Osteoblast (primary cell): ENCODE measurements around the gene ZNF784. TPM values are rescaled to one million over a fixed set of nuclear protein-coding genes. Genes with fewer than 3 reads are reported as not detected.

Source experiments
- DNase-seq: peaks from one replicate; pipeline ENCODE4 v3.0.0; 2011; ENCODE audit warnings: low spot score, mixed read lengths; ENCODE audit not compliant: insufficient read length; ENCODE audit errors: missing footprints
- H2AFZ ChIP-seq: 2 replicates; pipeline ENCODE4 v1.6.0; 2011; ENCODE audit warnings: mild to moderate bottlenecking, low read length
- H3K27ac ChIP-seq: 2 replicates; pipeline ENCODE4 v1.5.1; 2011; ENCODE audit warnings: mild to moderate bottlenecking, low read depth, low read length, moderate library complexity
- H3K27me3 ChIP-seq: 2 replicates; pipeline ENCODE4 v1.6.0; 2012; ENCODE audit warnings: mild to moderate bottlenecking, control low read depth, inconsistent platforms, low read length, moderate library complexity; ENCODE audit not compliant: insufficient read depth
- H3K36me3 ChIP-seq: 2 replicates; pipeline ENCODE4 v1.5.1; 2011; ENCODE audit warnings: mild to moderate bottlenecking, low read length, control low read depth, moderate library complexity; ENCODE audit not compliant: insufficient read depth
- H3K4me1 ChIP-seq: 2 replicates; pipeline ENCODE4 v1.5.1; 2011; ENCODE audit warnings: mild to moderate bottlenecking, low read length, control low read depth, moderate library complexity; ENCODE audit not compliant: insufficient read depth
- H3K4me2 ChIP-seq: 2 replicates; pipeline ENCODE4 v1.6.0; 2011; ENCODE audit warnings: mild to moderate bottlenecking, low read length; ENCODE audit not compliant: insufficient read depth
- H3K4me3 ChIP-seq: fragments of 200-600 bp; sonication (generic); 3 replicates; pipeline ENCODE4 v1.5.1; 2012; ENCODE audit warnings: mild to moderate bottlenecking, low read length, inconsistent platforms; ENCODE audit not compliant: insufficient read depth
- H3K79me2 ChIP-seq: 2 replicates; pipeline ENCODE4 v1.6.0; 2012; ENCODE audit warnings: mild to moderate bottlenecking, low read length, control low read depth, inconsistent platforms; ENCODE audit not compliant: insufficient read depth
- H3K9me3 ChIP-seq: 2 replicates; pipeline ENCODE4 v1.5.1; 2011; ENCODE audit warnings: low read depth, low read length, control low read depth
- H4K20me1 ChIP-seq: 2 replicates; pipeline ENCODE4 v1.6.0; 2012; ENCODE audit warnings: mild to moderate bottlenecking, low read length, control low read depth; ENCODE audit not compliant: insufficient read depth
- CTCF ChIP-seq: IDR thresholded peaks from 2 replicates; pipeline ENCODE4 v1.5.1; 2011; ENCODE audit warnings: mild to moderate bottlenecking, low read depth, low read length, moderate library complexity; ENCODE audit errors: extremely low read depth
- total RNA-seq: library from RNA; depleted of rRNA; stranded (reverse); fragments of >200 nt; gene quantifications from 2 replicates; pipeline ENCODE4 v1.2.3, GENCODE V29; 2012

ZNF784 gene, protein sequence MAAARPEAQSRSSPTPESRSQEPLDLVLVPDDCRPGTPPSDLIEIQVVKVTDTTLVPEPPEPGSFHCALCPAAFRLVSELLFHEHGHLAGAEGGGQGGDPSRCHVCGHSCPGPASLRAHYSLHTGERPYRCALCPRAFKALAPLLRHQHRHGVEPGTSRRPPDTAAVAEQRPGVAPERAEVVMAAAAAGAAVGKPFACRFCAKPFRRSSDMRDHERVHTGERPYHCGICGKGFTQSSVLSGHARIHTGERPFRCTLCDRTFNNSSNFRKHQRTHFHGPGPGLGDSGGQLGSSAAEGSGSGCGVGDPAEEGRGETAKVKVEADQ
- total RNA-seq, result 6.5 and 8.7 TPM in 2 replicates

DNA sequence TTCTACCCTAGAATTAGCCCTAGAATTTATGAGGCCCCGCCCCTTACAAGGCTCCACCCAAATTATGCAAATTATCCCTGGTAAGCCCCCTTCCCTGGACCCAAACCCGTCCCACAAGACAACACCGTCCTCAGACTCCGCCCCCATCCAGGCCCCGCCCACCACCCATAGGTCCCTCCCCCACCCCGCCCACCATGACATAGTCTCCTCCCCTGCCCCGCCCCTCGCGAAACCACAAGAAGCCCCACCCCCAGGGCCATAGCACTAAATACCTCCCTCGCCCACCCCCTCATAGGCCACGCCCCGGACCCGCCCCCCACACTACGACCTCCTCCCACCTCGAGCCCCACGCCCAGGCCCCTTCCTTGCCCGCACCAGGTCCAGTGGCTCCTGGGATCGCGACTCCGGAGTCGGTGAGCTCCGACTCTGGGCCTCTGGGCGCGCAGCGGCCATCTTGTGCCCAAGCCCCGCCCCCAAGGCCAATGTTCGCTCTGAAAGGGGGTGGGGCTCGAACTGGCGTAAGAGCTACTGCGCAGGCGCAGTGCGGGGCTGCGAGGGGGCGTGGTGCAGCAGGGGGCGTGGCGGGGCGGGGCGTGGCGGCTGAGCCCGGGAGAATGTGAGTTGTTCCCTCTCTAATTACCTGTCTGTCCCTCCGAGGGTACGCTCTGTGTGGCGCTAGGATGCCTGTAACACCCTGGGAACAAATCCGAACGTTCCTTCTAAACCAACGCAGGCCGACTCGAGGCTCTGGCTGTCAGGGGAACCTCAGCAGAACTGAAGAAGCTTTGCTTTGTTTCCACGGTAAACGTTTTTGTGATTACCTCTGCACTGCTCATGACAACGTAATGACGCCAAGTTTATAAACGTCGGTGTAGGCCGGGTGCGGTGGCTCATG lies at the start of gene ZNF784:
TSS of gene ZNF784 (minus strand) at position 458 of the 895 bp plus-strand sequence. CDS start at position 453, 5 bp downstream.
- Histone ChIP-seq H3K79me2 (peaks cover 4% of the 10 kb centered on the region), H3K4me3 (peak within 1 kb of the TSS; percentile 85), H3K27me3 (no peaks in the 10 kb centered on the region), H4K20me1 (peaks cover 7% of the 10 kb centered on the region), H3K27ac (peak within 1 kb of the TSS; percentile 78), H2AFZ (peak within 1 kb of the TSS; percentile 98), H3K4me2 (peak within 1 kb of the TSS; percentile 97), H3K36me3 (peaks cover 4% of the 10 kb centered on the region), H3K9me3 (no peaks in the 10 kb centered on the region), H3K4me1 (peaks cover 4% of the 10 kb centered on the region)
- TF ChIP-seq CTCF, result no peak
- DNase-seq, result peak; percentile 99

GRCh38 chr19:55673889-55674288 lies 49.5 kb upstream of the ZNF784 start:
- H3K4me2 ChIP-seq, result no peak overlapping the region
- peaks cover 42% of the 10 kb centered on the region for H3K36me3 ChIP-seq
- H2AFZ ChIP-seq, result no peak overlapping the region
- H3K4me3 ChIP-seq, result no peak overlapping the region
- no peaks in the 10 kb centered on the region for H3K27me3 ChIP-seq
- no peak for TF ChIP-seq CTCF
- DNase-seq, result no peak
- no peak overlapping the region for H3K27ac ChIP-seq
- H3K9me3 ChIP-seq, result no peaks in the 10 kb centered on the region
- H3K79me2 ChIP-seq, result peaks cover 89% of the 10 kb centered on the region
- peaks cover 77% of the 10 kb centered on the region for H4K20me1 ChIP-seq
- H3K4me1 ChIP-seq, result peaks cover 32% of the 10 kb centered on the region

DNA sequence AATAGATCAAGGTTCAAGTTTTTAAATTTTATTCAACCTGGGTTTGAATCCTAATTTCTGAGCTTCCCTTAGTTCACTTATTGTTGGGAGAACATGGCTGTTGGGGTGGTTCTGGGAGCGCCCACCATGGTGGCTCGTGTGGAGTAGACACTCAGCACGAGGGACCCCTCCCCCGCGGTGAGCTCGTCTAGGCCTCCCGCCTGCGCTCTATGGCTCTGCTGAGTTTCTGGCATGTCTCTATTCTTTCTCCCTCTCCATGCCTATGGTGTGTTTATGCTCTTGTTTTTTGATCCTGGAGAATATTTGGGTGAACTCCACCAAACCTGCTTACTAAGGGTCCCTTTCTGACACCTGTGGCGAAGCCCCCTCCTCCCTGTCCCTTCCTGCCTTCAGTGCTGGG lies 49.1 kb upstream of the ZNF784 start:
- TF ChIP-seq CTCF, result no peak
- no peak for DNase-seq
- peaks cover 77% of the 10 kb centered on the region for H4K20me1 ChIP-seq
- no peaks in the 10 kb centered on the region for H3K27me3 ChIP-seq
- peaks cover 41% of the 10 kb centered on the region for H3K36me3 ChIP-seq
- no peak overlapping the region for H3K4me2 ChIP-seq
- peaks cover 89% of the 10 kb centered on the region for H3K79me2 ChIP-seq
- H3K9me3 ChIP-seq, result no peaks in the 10 kb centered on the region
- no peak overlapping the region for H3K27ac ChIP-seq
- H2AFZ ChIP-seq, result no peak overlapping the region
- H3K4me1 ChIP-seq, result peaks cover 32% of the 10 kb centered on the region
- H3K4me3 ChIP-seq, result no peak overlapping the region

DNA sequence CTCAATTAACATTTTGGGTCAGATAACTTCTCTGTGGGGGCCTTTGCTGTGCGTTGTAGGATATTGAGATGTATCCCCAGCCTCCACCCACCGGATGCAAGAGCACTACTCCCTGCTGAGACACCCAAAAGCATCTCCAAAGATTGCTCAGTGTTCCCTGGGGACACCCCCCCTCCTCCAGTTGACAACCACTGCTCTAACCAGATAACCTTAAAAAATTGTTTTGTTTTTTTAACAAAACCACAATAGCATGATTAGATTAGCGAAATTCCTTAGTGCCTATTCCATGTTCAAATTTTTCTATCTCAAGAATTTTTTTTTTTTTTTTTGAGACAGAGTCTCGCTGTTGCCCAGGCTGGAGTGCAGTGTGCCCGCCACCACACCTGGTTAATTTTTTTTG lies 48.1 kb upstream of the ZNF784 start:
- H3K36me3 ChIP-seq, result peaks cover 35% of the 10 kb centered on the region

More for the DNA sequence above, 48.1 kb upstream of the ZNF784 start:
- Histone ChIP-seq H3K79me2 (peaks cover 87% of the 10 kb centered on the region), H3K4me2 (peak overlapping the region; percentile 3), H3K9me3 (no peaks in the 10 kb centered on the region), H3K27me3 (no peaks in the 10 kb centered on the region), H3K4me1 (peaks cover 31% of the 10 kb centered on the region), H3K27ac (no peak overlapping the region), H2AFZ (no peak overlapping the region), H4K20me1 (peaks cover 75% of the 10 kb centered on the region), H3K4me3 (no peak overlapping the region)
- TF ChIP-seq CTCF, result no peak
- DNase-seq, result peak; percentile 95
